ENCODE results near the gene BCAR3. TPM values are rescaled to one million over a fixed set of nuclear protein-coding genes. Genes with fewer than 3 reads are reported as not detected.

The BCAR3 gene
- total and polyA plus RNA-seq, 2 of the 4 experiments (the other 2 are of a cell fraction): 41.4 to 46.4 TPM

DNA sequence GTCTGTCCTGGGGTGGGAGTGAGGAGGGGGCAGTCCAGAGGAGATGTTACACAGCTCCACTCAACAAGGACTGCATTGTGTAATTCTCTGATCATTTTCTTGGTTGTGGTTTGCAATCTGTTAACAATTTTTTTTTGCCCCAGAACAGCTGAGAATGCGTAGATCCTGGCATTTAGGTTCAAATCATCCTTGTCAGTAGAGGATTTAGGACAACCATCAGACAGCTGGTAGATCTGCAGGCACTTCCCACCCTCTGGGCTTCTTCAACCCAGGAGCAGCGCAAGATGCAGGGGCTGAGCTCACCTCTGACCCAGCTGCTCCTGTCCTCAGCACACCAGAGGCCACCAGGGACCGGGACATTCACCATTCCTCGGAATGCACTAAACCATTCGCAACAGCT is 13.5 kb downstream of the BCAR3 start:
- H4K5ac ChIP-seq (ENCODE audit: low read depth, low read length): no peak overlapping the region
- H3K4me3 ChIP-seq (ENCODE audit: insufficient read depth, low read depth, low read length): no peak overlapping the region
- intact Hi-C loops (cut with micrococcal nuclease): no loop called here
- in situ Hi-C loops (cut with MboI; ENCODE audit: low sequenced_read_pairs): no loop called here
- H2BK5ac ChIP-seq (ENCODE audit: low read depth, low read length, poor library complexity, severe bottlenecking): no peak overlapping the region
- peaks cover 56% of the 10 kb centered on the region for H3K4me1 ChIP-seq (ENCODE audit: control insufficient read depth, insufficient read depth, low read length)
- no peak for DNase-seq
- H3K23ac ChIP-seq (ENCODE audit: low read depth, low read length): 0 out of 2 replicates have a peak overlapping the region, but pooled peaks have one; percentile 25
- peaks cover 87% of the 10 kb centered on the region for H4K20me1 ChIP-seq (ENCODE audit: insufficient read depth, low read length)
- no peak overlapping the region for H2AFZ ChIP-seq (replicated peaks; ENCODE audit: low read length, poor library complexity)
- no peak overlapping the region for H3K9ac ChIP-seq (ENCODE audit: low read depth, low read length)
- H4K91ac ChIP-seq (ENCODE audit: insufficient read depth, low read depth, low read length): no peak overlapping the region
- H3K27ac ChIP-seq (ENCODE audit: insufficient read depth, low read length): no peak overlapping the region
- H3K4ac ChIP-seq (ENCODE audit: low read depth, low read length): peak overlapping the region; percentile 18; the same call in 1 of the 2 replicates
- dilution Hi-C loops (cut with HindIII; ENCODE audit: low sequenced_read_pairs, unreplicated experiment): no loop called here
- H3K36me3 ChIP-seq (ENCODE audit: control insufficient read depth, insufficient read depth, low read length): peaks cover 28% of the 10 kb centered on the region
- no peak overlapping the region for H3K18ac ChIP-seq (ENCODE audit: low read depth, low read length)
- H3K79me1 ChIP-seq (ENCODE audit: low read depth in 1 of 2, low read length in 2 of 2): peaks cover 30 to 85% of the 10 kb centered on the region in 2 experiments
- peak overlapping the region; percentile 50; the same call in 1 of the 2 replicates for H3K14ac ChIP-seq (replicated peaks; ENCODE audit: low read depth, low read length)
- no peak overlapping the region for H2AK9ac ChIP-seq (replicated peaks; ENCODE audit: low read depth, low read length, poor library complexity)
- TF ChIP-seq, protein P1, sequence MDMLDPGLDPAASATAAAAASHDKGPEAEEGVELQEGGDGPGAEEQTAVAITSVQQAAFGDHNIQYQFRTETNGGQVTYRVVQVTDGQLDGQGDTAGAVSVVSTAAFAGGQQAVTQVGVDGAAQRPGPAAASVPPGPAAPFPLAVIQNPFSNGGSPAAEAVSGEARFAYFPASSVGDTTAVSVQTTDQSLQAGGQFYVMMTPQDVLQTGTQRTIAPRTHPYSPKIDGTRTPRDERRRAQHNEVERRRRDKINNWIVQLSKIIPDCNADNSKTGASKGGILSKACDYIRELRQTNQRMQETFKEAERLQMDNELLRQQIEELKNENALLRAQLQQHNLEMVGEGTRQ (IDR thresholded peaks at IDR 0.05; ENCODE audit: low read depth, low read length): no peak
- TF ChIP-seq RFX5 (IDR thresholded peaks at IDR 0.05; ENCODE audit: low read depth, low read length): no peak
- no peak for TF ChIP-seq SMC3 (IDR thresholded peaks at IDR 0.05; ENCODE audit: low read depth, low read length)
- no peak for TF ChIP-seq NFE2L2 (IDR thresholded peaks at IDR 0.05; ENCODE audit: low read depth, low read length)
- no peak for TF ChIP-seq FOS (IDR thresholded peaks at IDR 0.05; ENCODE audit: low read depth, low read length)
- no peak for TF ChIP-seq ELK1 (IDR thresholded peaks at IDR 0.05; ENCODE audit: borderline replicate concordance, low read depth, low read length)
- TF ChIP-seq RCOR1 (IDR thresholded peaks at IDR 0.05; ENCODE audit: insufficient replicate concordance, low read length): no peak
- TF ChIP-seq MAFK (IDR thresholded peaks at IDR 0.05; ENCODE audit: low read depth, low read length): no peak
- no peak for TF ChIP-seq MAZ (IDR thresholded peaks at IDR 0.05; ENCODE audit: borderline replicate concordance, low read depth, low read length)
- TF ChIP-seq RAD21 (IDR thresholded peaks at IDR 0.05; ENCODE audit: low read length): no peak
- TF ChIP-seq BHLHE40 (IDR thresholded peaks at IDR 0.05; ENCODE audit: low read depth, low read length): no peak
- no peak for TF ChIP-seq POLR2A (IDR thresholded peaks at IDR 0.05; ENCODE audit: low read depth, low read length)
- no peak for TF ChIP-seq CTCF (conservative IDR thresholded peaks at IDR 0.05; ENCODE audit: low read depth, low read length)
- TF ChIP-seq CHD1 (IDR thresholded peaks at IDR 0.05; ENCODE audit: low read depth, low read length): no peak
- no peak for TF ChIP-seq CEBPB (IDR thresholded peaks at IDR 0.05; ENCODE audit: low read depth, low read length)
- no peak for TF ChIP-seq MXI1 (IDR thresholded peaks at IDR 0.05; ENCODE audit: borderline replicate concordance, low read depth, low read length)
- no peak for ATAC-seq (ENCODE audit: low read depth)
- H2AK5ac ChIP-seq (ENCODE audit: low read depth, low read length): no peak overlapping the region; the same call in 1 of the 2 replicates
- no TSS peak for BruUV-seq (replicated peaks)
- ChIA-PET CTCF (interaction anchor here (1.7 kb wide), 1 partner anchor 146 kb away, joined by 5 read pairs; no protein-coding TSS in a partner anchor), POLR2A (ENCODE audit: unreplicated experiment) (no interaction called here)
- H4K8ac ChIP-seq (ENCODE audit: low read depth in 2 of 2, low read length in 2 of 2): no peak overlapping the region
- H2BK20ac ChIP-seq (ENCODE audit: low read depth, low read length): no peak overlapping the region
- no peak overlapping the region for H3K56ac ChIP-seq (ENCODE audit: extremely low read depth, insufficient read depth, low read length)
- no peak overlapping the region for H2BK15ac ChIP-seq (ENCODE audit: low read depth, low read length)
- no peak overlapping the region for H3K4me2 ChIP-seq (ENCODE audit: low read depth, low read length)
- H3K9me1 ChIP-seq (ENCODE audit: insufficient read depth, low read length): peaks cover 54% of the 10 kb centered on the region
- H3K27me3 ChIP-seq (ENCODE audit: control insufficient read depth, insufficient read depth, low read length): no peaks in the 10 kb centered on the region
- 100% methylated on average over 3 of the region's 5 CpGs; no CpG with 5 or more reads in 1 of the 2 experiments for WGBS, 2 experiments (ENCODE audit: extremely low coverage in 2 of 2, insufficient read length in 1 of 2)
- no peak overlapping the region for H2BK120ac ChIP-seq (ENCODE audit: low read depth, low read length)
- no peaks in the 10 kb centered on the region for H3K9me3 ChIP-seq (ENCODE audit: control insufficient read depth, insufficient read depth, low read length)

All from IMR-90 (cell line).